ENCODE measurements around the gene AZIN2. TPM values are rescaled to one million over a fixed set of nuclear protein-coding genes. Genes with fewer than 3 reads are reported as not detected.

Gene AZIN2
- total and polyA plus RNA-seq, 9 of the 15 experiments (the other 6 are each of a cell fraction or from before 2014, with no cell fraction given), result 0.06 to 0.91 (median 0.42) TPM; not detected in 2

DNA sequence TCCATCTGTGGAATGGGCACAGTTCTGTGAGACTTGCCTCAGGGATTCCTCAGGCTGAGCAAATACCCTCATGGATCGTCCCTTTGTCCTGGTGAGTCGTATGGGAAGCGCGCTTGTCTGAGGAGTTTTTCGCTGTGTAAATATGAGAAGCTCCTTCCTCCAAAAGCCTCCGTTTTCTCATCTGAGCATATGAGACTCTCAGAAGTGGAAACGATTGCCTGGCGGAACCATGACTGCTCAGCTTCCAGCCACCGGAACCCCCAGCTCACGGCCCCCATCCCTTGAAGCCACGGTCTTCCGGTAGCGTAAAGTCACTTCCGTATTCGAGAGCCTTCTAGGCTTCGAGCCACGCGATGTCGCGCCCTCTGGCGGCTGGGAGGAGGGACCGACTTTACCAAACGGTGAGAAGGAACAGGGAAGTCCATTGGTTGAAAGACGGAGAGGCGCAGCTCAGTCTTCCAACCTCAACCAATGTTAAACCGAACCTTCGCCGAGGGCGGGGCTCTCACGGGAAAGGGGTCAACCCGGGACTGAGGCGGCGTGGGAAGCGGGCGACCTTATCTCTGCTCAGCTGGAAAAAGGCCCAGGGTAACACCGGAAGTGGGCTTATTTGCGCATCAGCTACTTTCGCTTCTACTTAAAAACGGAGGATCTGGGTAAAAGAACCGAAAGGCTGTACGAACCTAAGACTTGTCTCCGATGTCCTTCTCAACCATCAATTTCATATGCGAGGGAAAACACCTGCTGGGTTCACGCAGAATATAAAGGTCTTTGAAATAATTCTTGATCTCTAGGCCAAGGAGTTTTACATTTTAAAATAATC lies 46.3 kb downstream of the AZIN2 start (continued):
- peak; percentile 88 for TF ChIP-seq SNIP1 (IDR thresholded peaks at IDR 0.05; ENCODE audit: low read depth)
- TF ChIP-seq FOXK1 (CRISPR knock-in tag; IDR thresholded peaks at IDR 0.05; ENCODE audit: borderline replicate concordance), result no peak
- TF ChIP-seq RAD21 (CRISPR knock-in tag; conservative IDR thresholded peaks at IDR 0.05 in 1 of 2, IDR thresholded peaks at IDR 0.05 in 1 of 2), result peak in 1 of 2 experiments; percentile 36; a peak in 2 of 4 replicates
- TF ChIP-seq ZHX1 (conservative IDR thresholded peaks at IDR 0.05; ENCODE audit: low read length), result 0 out of 2 replicates have a peak, but pooled peaks have one; percentile 58
- no peak for TF ChIP-seq ZNF224 (CRISPR knock-in tag; IDR thresholded peaks at IDR 0.05)
- no peak for TF ChIP-seq ZNF165 (CRISPR knock-in tag; IDR thresholded peaks at IDR 0.05; ENCODE audit: borderline replicate concordance)
- TF ChIP-seq CBFA2T3 (IDR thresholded peaks at IDR 0.05), result no peak
- TF ChIP-seq FOXK2 (conservative IDR thresholded peaks at IDR 0.05 in 1 of 2, IDR thresholded peaks at IDR 0.05 in 1 of 2; ENCODE audit: low read depth in 2 of 2), result peak; percentile 56; a peak in 3 of 4 replicates
- TF ChIP-seq ZFP36 (IDR thresholded peaks at IDR 0.05; ENCODE audit: low read depth, low read length, partially characterized antibody), result peak; percentile 5
- TF ChIP-seq PHF20 (IDR thresholded peaks at IDR 0.05; ENCODE audit: partially characterized antibody), result peak; percentile 93
- TF ChIP-seq, protein P1, sequence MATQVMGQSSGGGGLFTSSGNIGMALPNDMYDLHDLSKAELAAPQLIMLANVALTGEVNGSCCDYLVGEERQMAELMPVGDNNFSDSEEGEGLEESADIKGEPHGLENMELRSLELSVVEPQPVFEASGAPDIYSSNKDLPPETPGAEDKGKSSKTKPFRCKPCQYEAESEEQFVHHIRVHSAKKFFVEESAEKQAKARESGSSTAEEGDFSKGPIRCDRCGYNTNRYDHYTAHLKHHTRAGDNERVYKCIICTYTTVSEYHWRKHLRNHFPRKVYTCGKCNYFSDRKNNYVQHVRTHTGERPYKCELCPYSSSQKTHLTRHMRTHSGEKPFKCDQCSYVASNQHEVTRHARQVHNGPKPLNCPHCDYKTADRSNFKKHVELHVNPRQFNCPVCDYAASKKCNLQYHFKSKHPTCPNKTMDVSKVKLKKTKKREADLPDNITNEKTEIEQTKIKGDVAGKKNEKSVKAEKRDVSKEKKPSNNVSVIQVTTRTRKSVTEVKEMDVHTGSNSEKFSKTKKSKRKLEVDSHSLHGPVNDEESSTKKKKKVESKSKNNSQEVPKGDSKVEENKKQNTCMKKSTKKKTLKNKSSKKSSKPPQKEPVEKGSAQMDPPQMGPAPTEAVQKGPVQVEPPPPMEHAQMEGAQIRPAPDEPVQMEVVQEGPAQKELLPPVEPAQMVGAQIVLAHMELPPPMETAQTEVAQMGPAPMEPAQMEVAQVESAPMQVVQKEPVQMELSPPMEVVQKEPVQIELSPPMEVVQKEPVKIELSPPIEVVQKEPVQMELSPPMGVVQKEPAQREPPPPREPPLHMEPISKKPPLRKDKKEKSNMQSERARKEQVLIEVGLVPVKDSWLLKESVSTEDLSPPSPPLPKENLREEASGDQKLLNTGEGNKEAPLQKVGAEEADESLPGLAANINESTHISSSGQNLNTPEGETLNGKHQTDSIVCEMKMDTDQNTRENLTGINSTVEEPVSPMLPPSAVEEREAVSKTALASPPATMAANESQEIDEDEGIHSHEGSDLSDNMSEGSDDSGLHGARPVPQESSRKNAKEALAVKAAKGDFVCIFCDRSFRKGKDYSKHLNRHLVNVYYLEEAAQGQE (IDR thresholded peaks at IDR 0.05; ENCODE audit: borderline replicate concordance), result no peak
- TF ChIP-seq, protein P1 (CRISPR knock-in tag; IDR thresholded peaks at IDR 0.05; ENCODE audit: low read depth), result peak; percentile 27; the same call in 1 of the 2 replicates
- TF ChIP-seq ARNT (IDR thresholded peaks at IDR 0.05), result peak in 1 of 2 experiments; percentile 73; a peak in 3 of 4 replicates
- TF ChIP-seq GABPA (tag; conservative IDR thresholded peaks at IDR 0.05; ENCODE audit: low read depth), result peak; percentile 96
- peak; percentile 69 for TF ChIP-seq TOE1 (IDR thresholded peaks at IDR 0.05; ENCODE audit: borderline replicate concordance)
- no peak for TF ChIP-seq TOE1 (CRISPR knock-in tag; IDR thresholded peaks at IDR 0.05; ENCODE audit: borderline replicate concordance, low read depth)

Data from K562 (cell line).